C4-2B (cell line): Measurements from ENCODE around the gene NEGR1.

Experiments used
- H3K27ac ChIP-seq: fragments of 450-650 bp; 2 replicates; pipeline ENCODE4 v1.5.1; 2017
- CTCF ChIP-seq: fragments of 450-650 bp; conservative IDR thresholded peaks from 2 replicates; pipeline ENCODE4 v1.5.1; 2017; ENCODE audit warnings: mild to moderate bottlenecking
- ZFX ChIP-seq: fragments of 450-650 bp; IDR thresholded peaks from 2 replicates; pipeline ENCODE4 v1.6.1; 2017

Gene NEGR1

GRCh38 chr1:71589005-71589404 lies 693.3 kb downstream of the NEGR1 start:
- TF ChIP-seq CTCF = no peak
- no peak for TF ChIP-seq ZFX

GRCh38 chr1:71587961-71588360 lies 694.4 kb downstream of the NEGR1 start:
- H3K27ac ChIP-seq = no peak overlapping the region
- no peak for TF ChIP-seq ZFX
- TF ChIP-seq CTCF = peak; percentile 57

More at GRCh38 chr1:71589005-71589404, 693.3 kb downstream of the NEGR1 start:
- no peak overlapping the region for H3K27ac ChIP-seq

GRCh38 chr1:71586030-71586429 lies 696.3 kb downstream of the NEGR1 start:
- TF ChIP-seq CTCF (no peak), ZFX (no peak)
- no peak overlapping the region for H3K27ac ChIP-seq

GRCh38 chr1:71583756-71584155 lies 698.6 kb downstream of the NEGR1 start:
- H3K27ac ChIP-seq = no peak overlapping the region
- no peak for TF ChIP-seq ZFX
- no peak for TF ChIP-seq CTCF

- H3K27ac ChIP-seq = no peak overlapping the region
- TF ChIP-seq CTCF (no peak), ZFX (no peak)
Observed at GRCh38 chr1:71582673-71583072, 699.7 kb downstream of the NEGR1 start.

GRCh38 chr1:71577451-71578131 lies 704.7 kb downstream of the NEGR1 start:
- no peak for TF ChIP-seq CTCF
- no peak for TF ChIP-seq ZFX
- no peak overlapping the region for H3K27ac ChIP-seq

- H3K27ac ChIP-seq = no peak overlapping the region
Observed at GRCh38 chr1:71572038-71572437, 710.3 kb downstream of the NEGR1 start.

More at GRCh38 chr1:71572038-71572437, 710.3 kb downstream of the NEGR1 start:
- TF ChIP-seq ZFX (no peak), CTCF (no peak)
